ENCODE results near the gene CRACR2B.

- TF ChIP-seq POLR2A (IDR thresholded peaks at IDR 0.05) (no peak), CTCF (IDR thresholded peaks at IDR 0.05) (no peak), EP300 (IDR thresholded peaks at IDR 0.05) (no peak)
Observed at GRCh38 chr11:867856-868358, 40.2 kb downstream of the CRACR2B start.

Data from upper lobe of left lung (tissue), 4 donors.